ENCODE measurements around the gene MRPL48. TPM values are rescaled to one million over a fixed set of nuclear protein-coding genes. Genes with fewer than 3 reads are reported as not detected.

MRPL48 gene
- total and polyA plus RNA-seq, 2 of the 8 experiments (the other 6 are each of a cell fraction or from before 2014, with no cell fraction given), result 34.9 to 59.9 TPM

- TF ChIP-seq ZNF274 (IDR thresholded peaks at IDR 0.05; ENCODE audit: borderline replicate concordance, extremely low read depth, low read length), result no peak
Observed at GRCh38 chr11:73889536-73889935, 101.9 kb downstream of the MRPL48 start (continued).
